Astrocyte (in vitro differentiated cells and primary cell): Measurements from ENCODE around the gene ZBTB7C.

Experiments
- EZH2 ChIP-seq: IDR thresholded peaks from 2 replicates; pipeline ENCODE4 v1.6.1; 2012; ENCODE audit warnings: mild to moderate bottlenecking, low read length, inconsistent platforms; ENCODE audit not compliant: insufficient read depth
- TF ChIP-seq, protein P1 (sequence below): IDR thresholded peaks from 2 replicates; pipeline ENCODE4 v1.5.1; 2011; ENCODE audit warnings: low read depth, mild to moderate bottlenecking, inconsistent platforms, low read length, moderate library complexity; ENCODE audit not compliant: insufficient read depth

DNA sequence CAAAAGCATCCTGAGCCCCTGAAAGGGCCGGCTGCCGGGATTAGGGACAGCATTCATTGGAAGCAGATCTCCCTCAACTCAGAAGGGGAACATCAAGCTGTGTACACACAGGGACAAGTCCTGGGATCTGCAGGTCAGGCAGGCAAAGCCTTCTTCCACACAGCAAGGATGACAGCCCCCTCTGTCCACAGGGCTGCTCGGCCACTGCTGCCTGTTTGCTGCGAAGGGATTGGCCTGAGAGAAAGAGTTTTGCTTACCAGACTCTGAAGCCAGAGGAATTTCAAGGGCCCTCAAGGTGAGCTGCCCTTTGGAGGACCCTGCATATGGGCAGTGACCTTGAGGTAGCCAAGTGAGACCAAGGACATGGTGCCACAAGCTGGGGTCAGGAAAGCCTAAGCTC lies 11.1 kb downstream of the ZBTB7C start:
- TF ChIP-seq, protein P1, sequence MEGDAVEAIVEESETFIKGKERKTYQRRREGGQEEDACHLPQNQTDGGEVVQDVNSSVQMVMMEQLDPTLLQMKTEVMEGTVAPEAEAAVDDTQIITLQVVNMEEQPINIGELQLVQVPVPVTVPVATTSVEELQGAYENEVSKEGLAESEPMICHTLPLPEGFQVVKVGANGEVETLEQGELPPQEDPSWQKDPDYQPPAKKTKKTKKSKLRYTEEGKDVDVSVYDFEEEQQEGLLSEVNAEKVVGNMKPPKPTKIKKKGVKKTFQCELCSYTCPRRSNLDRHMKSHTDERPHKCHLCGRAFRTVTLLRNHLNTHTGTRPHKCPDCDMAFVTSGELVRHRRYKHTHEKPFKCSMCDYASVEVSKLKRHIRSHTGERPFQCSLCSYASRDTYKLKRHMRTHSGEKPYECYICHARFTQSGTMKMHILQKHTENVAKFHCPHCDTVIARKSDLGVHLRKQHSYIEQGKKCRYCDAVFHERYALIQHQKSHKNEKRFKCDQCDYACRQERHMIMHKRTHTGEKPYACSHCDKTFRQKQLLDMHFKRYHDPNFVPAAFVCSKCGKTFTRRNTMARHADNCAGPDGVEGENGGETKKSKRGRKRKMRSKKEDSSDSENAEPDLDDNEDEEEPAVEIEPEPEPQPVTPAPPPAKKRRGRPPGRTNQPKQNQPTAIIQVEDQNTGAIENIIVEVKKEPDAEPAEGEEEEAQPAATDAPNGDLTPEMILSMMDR: no peak
- TF ChIP-seq EZH2: no peak
